ENCODE results near the gene CPSF3.

DNA sequence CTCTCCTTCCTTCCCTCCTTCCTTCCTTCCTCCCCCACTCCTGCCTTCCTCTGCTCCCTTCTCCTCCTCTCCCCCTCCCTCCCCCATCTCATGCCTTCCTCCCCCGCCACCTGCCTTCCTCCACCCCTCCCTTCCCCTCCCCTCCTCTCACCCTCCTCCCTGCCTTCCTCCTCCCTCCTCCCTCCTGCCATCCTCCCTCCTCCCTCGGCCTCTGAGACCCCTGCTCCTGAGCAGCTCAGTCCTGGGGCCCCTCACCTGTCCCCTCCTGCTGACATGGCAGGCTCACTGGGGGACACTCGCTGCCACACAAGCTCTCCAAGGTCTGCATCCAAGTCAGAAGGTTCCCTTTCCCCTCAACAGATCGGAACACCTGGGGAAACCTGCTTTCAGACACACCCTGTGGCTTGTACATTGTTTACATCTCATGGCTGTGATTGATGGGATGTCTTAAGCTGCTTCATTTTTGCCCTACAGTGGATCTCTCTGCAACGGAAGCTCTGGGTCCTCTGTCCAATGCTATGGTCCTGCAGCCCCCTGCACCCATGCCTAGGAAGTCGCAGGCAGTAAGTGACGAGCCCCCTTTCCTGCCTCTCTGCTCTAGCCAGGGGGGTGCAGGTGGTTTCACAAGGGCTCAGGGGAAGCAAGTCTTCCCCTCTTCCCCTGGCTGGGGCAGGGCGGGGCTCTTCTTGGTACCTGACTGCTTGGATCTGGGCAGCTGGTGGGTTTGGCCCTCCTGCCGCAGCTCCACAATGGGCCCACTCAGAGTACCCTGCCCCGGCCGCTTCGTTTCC, 23.0 kb upstream of the CPSF3 start:
- TF ChIP-seq, protein P1, sequence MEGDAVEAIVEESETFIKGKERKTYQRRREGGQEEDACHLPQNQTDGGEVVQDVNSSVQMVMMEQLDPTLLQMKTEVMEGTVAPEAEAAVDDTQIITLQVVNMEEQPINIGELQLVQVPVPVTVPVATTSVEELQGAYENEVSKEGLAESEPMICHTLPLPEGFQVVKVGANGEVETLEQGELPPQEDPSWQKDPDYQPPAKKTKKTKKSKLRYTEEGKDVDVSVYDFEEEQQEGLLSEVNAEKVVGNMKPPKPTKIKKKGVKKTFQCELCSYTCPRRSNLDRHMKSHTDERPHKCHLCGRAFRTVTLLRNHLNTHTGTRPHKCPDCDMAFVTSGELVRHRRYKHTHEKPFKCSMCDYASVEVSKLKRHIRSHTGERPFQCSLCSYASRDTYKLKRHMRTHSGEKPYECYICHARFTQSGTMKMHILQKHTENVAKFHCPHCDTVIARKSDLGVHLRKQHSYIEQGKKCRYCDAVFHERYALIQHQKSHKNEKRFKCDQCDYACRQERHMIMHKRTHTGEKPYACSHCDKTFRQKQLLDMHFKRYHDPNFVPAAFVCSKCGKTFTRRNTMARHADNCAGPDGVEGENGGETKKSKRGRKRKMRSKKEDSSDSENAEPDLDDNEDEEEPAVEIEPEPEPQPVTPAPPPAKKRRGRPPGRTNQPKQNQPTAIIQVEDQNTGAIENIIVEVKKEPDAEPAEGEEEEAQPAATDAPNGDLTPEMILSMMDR (tag by site-specific recombination; IDR thresholded peaks at IDR 0.05) = no peak
- no peak for TF ChIP-seq BCL11B (tag by site-specific recombination; IDR thresholded peaks at IDR 0.05; ENCODE audit: low read depth)
